ENCODE measurements around the gene CELF1. TPM values are rescaled to one million over a fixed set of nuclear protein-coding genes. Genes with fewer than 3 reads are reported as not detected.

CELF1 gene
- total RNA-seq, 1 donor from 2014 or later, result 173 TPM

DNA sequence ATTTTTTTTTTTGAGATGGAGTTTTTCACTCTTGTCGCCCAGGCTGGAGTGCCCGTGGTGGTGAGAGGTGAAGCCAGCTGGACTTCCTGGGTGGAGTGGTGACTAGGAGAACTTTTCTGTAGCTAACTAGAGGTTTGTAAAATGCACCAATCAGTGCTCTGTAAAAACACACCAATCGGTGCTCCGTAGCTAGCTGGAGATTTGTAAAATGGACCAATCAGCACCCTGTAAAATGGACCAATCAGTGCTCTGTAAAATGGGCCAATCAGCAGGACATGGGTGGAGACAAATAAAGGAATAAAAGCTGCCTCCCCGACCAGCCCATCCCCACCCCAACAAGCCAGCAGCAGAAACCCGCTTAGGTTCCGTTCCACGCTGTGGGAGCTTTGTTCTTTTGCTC is 99.6 kb downstream of the CELF1 start:
- H4K20me1 ChIP-seq (ENCODE audit: low read depth), result no peaks in the 10 kb centered on the region
- no peaks in the 10 kb centered on the region for H3K36me3 ChIP-seq
- no peaks in the 10 kb centered on the region for H3K79me2 ChIP-seq (ENCODE audit: low read depth)
- H3F3A ChIP-seq (ENCODE audit: low read depth), result peaks cover 5% of the 10 kb centered on the region
- H3K4me1 Mint-ChIP-seq, result no peaks in the 10 kb centered on the region
- H3K9me3 Mint-ChIP-seq, result no peaks in the 10 kb centered on the region
- H3K4me3 Mint-ChIP-seq, result no peak overlapping the region
- H3K36me3 Mint-ChIP-seq, result no peaks in the 10 kb centered on the region
- no peak overlapping the region for H3K27ac Mint-ChIP-seq
- no peak overlapping the region for H3K9ac ChIP-seq
- H3K4me1 ChIP-seq, result no peaks in the 10 kb centered on the region
- no peaks in the 10 kb centered on the region for H3K27me3 ChIP-seq
- no peaks in the 10 kb centered on the region for H3K9me3 ChIP-seq (ENCODE audit: low read depth)
- TF ChIP-seq, protein P1, sequence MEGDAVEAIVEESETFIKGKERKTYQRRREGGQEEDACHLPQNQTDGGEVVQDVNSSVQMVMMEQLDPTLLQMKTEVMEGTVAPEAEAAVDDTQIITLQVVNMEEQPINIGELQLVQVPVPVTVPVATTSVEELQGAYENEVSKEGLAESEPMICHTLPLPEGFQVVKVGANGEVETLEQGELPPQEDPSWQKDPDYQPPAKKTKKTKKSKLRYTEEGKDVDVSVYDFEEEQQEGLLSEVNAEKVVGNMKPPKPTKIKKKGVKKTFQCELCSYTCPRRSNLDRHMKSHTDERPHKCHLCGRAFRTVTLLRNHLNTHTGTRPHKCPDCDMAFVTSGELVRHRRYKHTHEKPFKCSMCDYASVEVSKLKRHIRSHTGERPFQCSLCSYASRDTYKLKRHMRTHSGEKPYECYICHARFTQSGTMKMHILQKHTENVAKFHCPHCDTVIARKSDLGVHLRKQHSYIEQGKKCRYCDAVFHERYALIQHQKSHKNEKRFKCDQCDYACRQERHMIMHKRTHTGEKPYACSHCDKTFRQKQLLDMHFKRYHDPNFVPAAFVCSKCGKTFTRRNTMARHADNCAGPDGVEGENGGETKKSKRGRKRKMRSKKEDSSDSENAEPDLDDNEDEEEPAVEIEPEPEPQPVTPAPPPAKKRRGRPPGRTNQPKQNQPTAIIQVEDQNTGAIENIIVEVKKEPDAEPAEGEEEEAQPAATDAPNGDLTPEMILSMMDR (IDR thresholded peaks at IDR 0.05), result no peak
- no peak for TF ChIP-seq EZH2 (IDR thresholded peaks at IDR 0.05)
- TF ChIP-seq EZH2phosphoT487 (IDR thresholded peaks at IDR 0.05), result no peak
- H3K4me3 ChIP-seq, result no peak overlapping the region
- H3K27me3 Mint-ChIP-seq (ENCODE audit: insufficient read depth, low read depth), result peaks cover 6% of the 10 kb centered on the region
- no peak overlapping the region for H3K27ac ChIP-seq
- H2AFZ ChIP-seq (replicated peaks), result no peak overlapping the region
- no peak for DNase-seq (ENCODE audit: low spot score)
- no peak overlapping the region for H3K4me2 ChIP-seq

DNA sequence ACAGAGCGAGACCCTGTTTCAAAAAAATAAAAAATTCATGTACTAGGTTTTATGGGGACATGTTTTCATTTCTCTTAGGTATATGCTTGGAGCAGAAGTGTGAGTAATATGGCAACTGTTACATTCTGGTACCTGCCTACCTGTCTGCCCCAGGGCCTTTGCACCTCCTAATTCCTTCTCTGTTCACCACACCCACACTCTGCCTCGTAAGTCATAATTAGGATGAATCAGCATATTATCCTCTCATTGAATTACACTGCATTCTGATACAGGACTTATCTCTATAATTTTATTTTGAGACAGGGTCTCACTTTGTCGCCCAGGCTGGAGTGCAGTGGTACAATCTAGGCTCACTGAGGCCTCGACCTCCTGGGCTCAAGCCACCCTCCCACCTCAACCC is 100.9 kb downstream of the CELF1 start:
- no peaks in the 10 kb centered on the region for H3K4me1 Mint-ChIP-seq
- H3K27ac ChIP-seq, result no peak overlapping the region
- no peak overlapping the region for H3K9ac ChIP-seq
- H3K4me3 Mint-ChIP-seq, result no peak overlapping the region
- no peak overlapping the region for H3K4me2 ChIP-seq
- no peaks in the 10 kb centered on the region for H3K36me3 ChIP-seq
- no peak for TF ChIP-seq EZH2 (IDR thresholded peaks at IDR 0.05)
- TF ChIP-seq EZH2phosphoT487 (IDR thresholded peaks at IDR 0.05), result no peak
- TF ChIP-seq, protein P1 (IDR thresholded peaks at IDR 0.05), result no peak
- H3K27me3 Mint-ChIP-seq (ENCODE audit: insufficient read depth, low read depth), result peaks cover 6% of the 10 kb centered on the region
- no peaks in the 10 kb centered on the region for H3K79me2 ChIP-seq (ENCODE audit: low read depth)
- no peaks in the 10 kb centered on the region for H3K9me3 Mint-ChIP-seq
- no peaks in the 10 kb centered on the region for H3K27me3 ChIP-seq
- H2AFZ ChIP-seq (replicated peaks), result no peak overlapping the region
- no peak overlapping the region for H3K4me3 ChIP-seq
- H3K4me1 ChIP-seq, result no peaks in the 10 kb centered on the region
- no peak for DNase-seq (ENCODE audit: low spot score)
- no peaks in the 10 kb centered on the region for H3K36me3 Mint-ChIP-seq
- no peaks in the 10 kb centered on the region for H4K20me1 ChIP-seq (ENCODE audit: low read depth)
- H3K27ac Mint-ChIP-seq, result no peak overlapping the region
- peaks cover 5% of the 10 kb centered on the region for H3F3A ChIP-seq (ENCODE audit: low read depth)
- no peaks in the 10 kb centered on the region for H3K9me3 ChIP-seq (ENCODE audit: low read depth)

DNA sequence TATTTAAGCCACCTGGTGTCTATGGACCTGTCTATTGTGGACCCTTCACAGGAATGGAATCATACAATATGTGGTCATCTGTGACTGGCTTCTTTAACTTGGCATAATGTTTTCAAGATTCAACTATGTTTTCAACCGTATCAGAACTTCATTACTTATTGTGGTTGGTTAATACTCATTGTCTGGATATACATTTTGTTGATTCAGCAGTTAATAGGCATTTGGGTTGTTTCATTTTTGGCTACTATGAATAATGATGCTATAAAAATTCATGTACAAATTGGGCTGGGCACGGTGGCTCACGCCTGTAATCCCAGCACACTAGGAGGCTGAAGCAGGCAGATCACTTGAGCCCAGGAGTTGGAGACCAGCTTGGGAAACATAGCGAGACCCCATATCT is 101.5 kb downstream of the CELF1 start:
- no peak for DNase-seq (ENCODE audit: low spot score)
- TF ChIP-seq EZH2phosphoT487 (IDR thresholded peaks at IDR 0.05) (no peak), EZH2 (IDR thresholded peaks at IDR 0.05) (no peak)
- TF ChIP-seq, protein P1 (IDR thresholded peaks at IDR 0.05), result no peak
- Histone ChIP-seq H2AFZ (replicated peaks) (no peak overlapping the region), H3K27me3 (no peaks in the 10 kb centered on the region), H3K4me2 (no peak overlapping the region), H3K4me1 (no peaks in the 10 kb centered on the region), H3K36me3 (no peaks in the 10 kb centered on the region), H3K9ac (no peak overlapping the region), H4K20me1 (ENCODE audit: low read depth) (no peaks in the 10 kb centered on the region), H3K9me3 (ENCODE audit: low read depth) (no peaks in the 10 kb centered on the region), H3F3A (ENCODE audit: low read depth) (peaks cover 5% of the 10 kb centered on the region), H3K79me2 (ENCODE audit: low read depth) (no peaks in the 10 kb centered on the region), H3K27ac (no peak overlapping the region), H3K4me3 (no peak overlapping the region)
- Mint-ChIP-seq H3K27ac (no peak overlapping the region), H3K9me3 (no peaks in the 10 kb centered on the region), H3K36me3 (no peaks in the 10 kb centered on the region), H3K4me1 (no peaks in the 10 kb centered on the region), H3K27me3 (ENCODE audit: insufficient read depth, low read depth) (peaks cover 5% of the 10 kb centered on the region), H3K4me3 (no peak overlapping the region)

Data from neural progenitor cell (in vitro differentiated cells).